Neural cell (in vitro differentiated cells): ENCODE results near the gene CENPN. TPM values are rescaled to one million over a fixed set of nuclear protein-coding genes. Genes with fewer than 3 reads are reported as not detected.

ENCODE experiments used
- H2AFZ ChIP-seq: fragments of 200-600, 300-800 bp; sonication (generic), shearing (Covaris generic); 2 replicates; pipeline ENCODE4 v1.6.0; 2014; ENCODE audit warnings: low read depth, mild to moderate bottlenecking, antibody characterized with exemption, low read length, moderate library complexity
- H3F3A ChIP-seq: fragments of 200-600 bp; shearing (Covaris generic); 2 replicates; pipeline ENCODE4 v1.6.1; 2016; ENCODE audit warnings: mild to moderate bottlenecking, moderate library complexity, mixed read lengths, antibody characterized with exemption, low read length; ENCODE audit not compliant: insufficient read depth, poor library complexity, severe bottlenecking
- H3K27ac ChIP-seq: fragments of 200-600, 300-800 bp; sonication (generic), shearing (Covaris generic); 2 replicates; pipeline ENCODE4 v1.5.1; 2014; ENCODE audit warnings: mild to moderate bottlenecking, low read length, moderate library complexity
- H3K27me3 ChIP-seq: fragments of 300-800, 200-600 bp; sonication (generic), shearing (Covaris generic); 2 replicates; pipeline ENCODE4 v1.6.0; 2014; ENCODE audit warnings: mild to moderate bottlenecking, low read depth, low read length, moderate library complexity; ENCODE audit not compliant: insufficient read depth
- H3K36me3 ChIP-seq: fragments of 300-800, 200-600 bp; sonication (generic), shearing (Covaris generic); 2 replicates; pipeline ENCODE4 v1.5.1; 2014; ENCODE audit warnings: mild to moderate bottlenecking, antibody characterized with exemption, low read length, moderate library complexity; ENCODE audit not compliant: insufficient read depth
- H3K4me2 ChIP-seq: fragments of 300-800, 200-600 bp; sonication (generic), shearing (Covaris generic); 2 replicates; pipeline ENCODE4 v1.6.0; 2014; ENCODE audit warnings: mild to moderate bottlenecking, low read length
- H3K4me3 ChIP-seq: fragments of 300-800, 200-600 bp; sonication (generic), shearing (Covaris generic); 2 replicates; pipeline ENCODE4 v1.5.1; 2014; ENCODE audit warnings: mild to moderate bottlenecking, low read length, moderate library complexity
- H3K79me2 ChIP-seq: fragments of 200-600 bp; shearing (Covaris generic); replicated peaks from 2 replicates; pipeline ENCODE4 v1.6.0; 2014; ENCODE audit warnings: mild to moderate bottlenecking, low read length, moderate library complexity; ENCODE audit not compliant: insufficient read depth
- H3K9ac ChIP-seq: fragments of 300-800, 200-600 bp; sonication (generic), shearing (Covaris generic); 2 replicates; pipeline ENCODE4 v1.6.1; 2016; ENCODE audit warnings: mild to moderate bottlenecking, low read length, mixed read lengths
- H3K9me2 ChIP-seq: fragments of 200-600 bp; shearing (Covaris generic); 2 replicates; pipeline ENCODE4 v1.6.1; 2016; ENCODE audit warnings: mild to moderate bottlenecking, low read length, mixed read lengths; ENCODE audit not compliant: insufficient read depth
- H3K9me3 ChIP-seq: fragments of 200-600, 300-800 bp; sonication (generic), shearing (Covaris generic); 2 replicates; pipeline ENCODE4 v1.6.1; 2016; ENCODE audit warnings: mild to moderate bottlenecking, mixed run types, low read length, moderate library complexity, mixed read lengths
- H4K20me1 ChIP-seq: fragments of 200-600 bp; shearing (Covaris generic); 2 replicates; pipeline ENCODE4 v1.6.1; 2016; ENCODE audit warnings: mild to moderate bottlenecking, mixed run types; ENCODE audit not compliant: insufficient read depth
- EP300 ChIP-seq: fragments of 450-650 bp; conservative IDR thresholded peaks from 2 replicates; pipeline ENCODE4 v1.6.1; 2014; ENCODE audit warnings: antibody characterized with exemption, mild to moderate bottlenecking, moderate library complexity; ENCODE audit not compliant: poor library complexity, severe bottlenecking
- EZH2 ChIP-seq: fragments of 200-600, 300-800 bp; shearing (Covaris generic), sonication (generic); IDR thresholded peaks from 2 replicates; pipeline ENCODE4 v1.6.1; 2014; ENCODE audit warnings: antibody characterized with exemption, low read length, borderline replicate concordance, mild to moderate bottlenecking; ENCODE audit not compliant: insufficient read depth, poor library complexity, severe bottlenecking
- MXI1 ChIP-seq: fragments of 450-650 bp; conservative IDR thresholded peaks from 2 replicates; pipeline ENCODE4 v1.6.1; 2014; ENCODE audit warnings: antibody characterized with exemption, mild to moderate bottlenecking; ENCODE audit not compliant: poor library complexity, severe bottlenecking
- POLR2AphosphoS5 ChIP-seq: IDR thresholded peaks from 2 replicates; pipeline ENCODE4 v1.6.1; 2012
- RAD21 ChIP-seq: fragments of 450-650 bp; conservative IDR thresholded peaks from 2 replicates; pipeline ENCODE4 v1.6.1; 2014; ENCODE audit warnings: antibody characterized with exemption, mild to moderate bottlenecking, moderate library complexity
- REST ChIP-seq: IDR thresholded peaks from 2 replicates; pipeline ENCODE4 v1.6.1; 2012; ENCODE audit warnings: borderline replicate concordance
- SMC3 ChIP-seq: fragments of 450-650 bp; conservative IDR thresholded peaks from 2 replicates; pipeline ENCODE4 v1.6.1; 2014; ENCODE audit warnings: antibody characterized with exemption, mild to moderate bottlenecking, moderate library complexity; ENCODE audit not compliant: poor library complexity
- TAF1 ChIP-seq: IDR thresholded peaks from 2 replicates; pipeline ENCODE4 v1.6.1; 2012; ENCODE audit warnings: low read depth
- polyA plus RNA-seq: library from polyadenylated mRNA; depleted of rRNA; stranded (reverse); fragments of >200 nt; gene quantifications from 2 replicates; pipeline ENCODE4 v1.2.3, GENCODE V29; 2014
- small RNA-seq, 3 experiments: library from RNA; depleted of rRNA; stranded (forward); fragments of <200 nt; gene quantifications; one replicate each; pipeline ENCODE3, GENCODE V24; 2012
- TF ChIP-seq, protein P1 (sequence below): fragments of 450-650 bp; IDR thresholded peaks from 2 replicates; pipeline ENCODE4 v1.5.1; 2014; ENCODE audit warnings: antibody characterized with exemption, mild to moderate bottlenecking, moderate library complexity; ENCODE audit not compliant: poor library complexity, severe bottlenecking

The CENPN gene
- polyA plus RNA-seq, 1 donor from 2014 or later, result 1.9 TPM

GRCh38 chr16:81080233-81080632 lies 73.2 kb downstream of the CENPN start:
- Histone ChIP-seq H3K4me2 (no peak overlapping the region), H3K27ac (no peak overlapping the region), H3K79me2 (peaks cover 5% of the 10 kb centered on the region), H3K9me3 (no peaks in the 10 kb centered on the region), H3K36me3 (no peaks in the 10 kb centered on the region), H3K27me3 (no peaks in the 10 kb centered on the region), H3K4me3 (no peak overlapping the region), H3K9me2 (no peaks in the 10 kb centered on the region), H4K20me1 (no peaks in the 10 kb centered on the region), H3F3A (no peaks in the 10 kb centered on the region), H3K9ac (no peak overlapping the region), H2AFZ (no peak overlapping the region)
- TF ChIP-seq EZH2 (no peak), MXI1 (no peak), POLR2AphosphoS5 (no peak), TAF1 (no peak), SMC3 (no peak)
- TF ChIP-seq, protein P1, sequence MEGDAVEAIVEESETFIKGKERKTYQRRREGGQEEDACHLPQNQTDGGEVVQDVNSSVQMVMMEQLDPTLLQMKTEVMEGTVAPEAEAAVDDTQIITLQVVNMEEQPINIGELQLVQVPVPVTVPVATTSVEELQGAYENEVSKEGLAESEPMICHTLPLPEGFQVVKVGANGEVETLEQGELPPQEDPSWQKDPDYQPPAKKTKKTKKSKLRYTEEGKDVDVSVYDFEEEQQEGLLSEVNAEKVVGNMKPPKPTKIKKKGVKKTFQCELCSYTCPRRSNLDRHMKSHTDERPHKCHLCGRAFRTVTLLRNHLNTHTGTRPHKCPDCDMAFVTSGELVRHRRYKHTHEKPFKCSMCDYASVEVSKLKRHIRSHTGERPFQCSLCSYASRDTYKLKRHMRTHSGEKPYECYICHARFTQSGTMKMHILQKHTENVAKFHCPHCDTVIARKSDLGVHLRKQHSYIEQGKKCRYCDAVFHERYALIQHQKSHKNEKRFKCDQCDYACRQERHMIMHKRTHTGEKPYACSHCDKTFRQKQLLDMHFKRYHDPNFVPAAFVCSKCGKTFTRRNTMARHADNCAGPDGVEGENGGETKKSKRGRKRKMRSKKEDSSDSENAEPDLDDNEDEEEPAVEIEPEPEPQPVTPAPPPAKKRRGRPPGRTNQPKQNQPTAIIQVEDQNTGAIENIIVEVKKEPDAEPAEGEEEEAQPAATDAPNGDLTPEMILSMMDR, result no peak

DNA sequence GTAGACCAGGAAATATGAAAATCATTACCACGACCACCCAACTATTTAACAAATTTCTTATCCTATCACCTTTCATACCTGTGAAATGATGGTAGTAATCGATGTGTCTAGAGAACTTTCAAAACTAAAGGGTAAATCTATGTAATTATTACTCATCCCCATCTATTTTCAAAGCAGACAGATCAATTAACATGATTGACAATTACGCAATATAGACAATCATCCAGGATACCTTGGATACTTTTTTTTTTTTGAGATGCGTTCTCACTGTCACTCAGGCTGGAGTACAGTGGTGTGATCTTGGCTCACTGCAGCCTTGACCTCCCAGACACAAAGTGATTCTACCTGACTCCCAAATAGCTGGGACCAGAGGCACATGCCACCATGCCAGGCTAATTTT lies 74.0 kb downstream of the CENPN start:
- Histone ChIP-seq H3K9me2 (no peaks in the 10 kb centered on the region), H3K4me2 (no peak overlapping the region), H3K9me3 (no peaks in the 10 kb centered on the region), H3K27me3 (no peaks in the 10 kb centered on the region), H4K20me1 (no peaks in the 10 kb centered on the region), H3K36me3 (no peaks in the 10 kb centered on the region), H2AFZ (no peak overlapping the region), H3F3A (no peaks in the 10 kb centered on the region), H3K27ac (no peak overlapping the region), H3K4me3 (no peak overlapping the region), H3K79me2 (no peaks in the 10 kb centered on the region), H3K9ac (no peak overlapping the region)
- TF ChIP-seq REST (no peak), EZH2 (no peak), POLR2AphosphoS5 (no peak), RAD21 (no peak), TAF1 (no peak), SMC3 (no peak), EP300 (no peak), MXI1 (no peak)
- TF ChIP-seq, protein P1, result no peak

Small RNA genes within 50 kb of the gene (small RNA-seq; reads per million reads assigned to genes)
- gene AC092718.3, result 0 reads per million in 3 experiments

Other genes starting within 250 kb of the CENPN start
- gene CDYL2, start 202.6 kb upstream of the CENPN start, polyA plus RNA-seq, result 2.6 and 4.1 TPM in 2 replicates
- gene CMC2, start 329 bp upstream of the CENPN start, polyA plus RNA-seq, result 168 and 172 TPM in 2 replicates
- 62.3 and 75.9 TPM in 2 replicates for gene ATMIN, start 28.6 kb downstream of the CENPN start, polyA plus RNA-seq
- gene C16orf46, start 70.0 kb downstream of the CENPN start, polyA plus RNA-seq, result 8.7 TPM in 2 replicates
- 66.0 and 81.8 TPM in 2 replicates for gene GCSH, start 89.2 kb downstream of the CENPN start, polyA plus RNA-seq
- gene BCO1, start 231.5 kb downstream of the CENPN start, polyA plus RNA-seq, result not detected in 2 replicates